T-helper 1 cell treated with Interleukin-12 subunit alpha and Interleukin-12 subunit beta and Interleukin-4 antibody, amounts not matched to agents 30 μg/mL and 1 μg/mL, for 36 hours (primary cell): Measurements from ENCODE around the gene NACAD.

Source experiments
- H3K27ac Mint-ChIP-seq: one replicate; pipeline ENCODE4 v1.8.0; 2021; ENCODE audit warnings: mild to moderate bottlenecking, mixed read lengths
- H3K27me3 Mint-ChIP-seq: one replicate; pipeline ENCODE4 v1.8.0; 2021; ENCODE audit warnings: low read depth, mixed read lengths
- H3K36me3 Mint-ChIP-seq: one replicate; pipeline ENCODE4 v1.8.0; 2021; ENCODE audit warnings: low read depth, mixed read lengths
- H3K4me1 Mint-ChIP-seq: one replicate; pipeline ENCODE4 v1.8.0; 2021; ENCODE audit warnings: low read depth, mixed read lengths
- H3K4me3 Mint-ChIP-seq: one replicate; pipeline ENCODE4 v1.8.0; 2021; ENCODE audit warnings: mild to moderate bottlenecking, moderate library complexity, mixed read lengths
- H3K9me3 Mint-ChIP-seq: one replicate; pipeline ENCODE4 v1.8.0; 2021; ENCODE audit warnings: mixed read lengths

NACAD gene

GRCh38 chr7:45065031-45065995, 23.5 kb downstream of the NACAD start:
- H3K4me3 Mint-ChIP-seq = no peak overlapping the region
- no peaks in the 10 kb centered on the region for H3K27me3 Mint-ChIP-seq
- no peak overlapping the region for H3K27ac Mint-ChIP-seq
- H3K4me1 Mint-ChIP-seq = peaks cover 28% of the 10 kb centered on the region
- H3K36me3 Mint-ChIP-seq = peaks cover 42% of the 10 kb centered on the region
- no peaks in the 10 kb centered on the region for H3K9me3 Mint-ChIP-seq

DNA sequence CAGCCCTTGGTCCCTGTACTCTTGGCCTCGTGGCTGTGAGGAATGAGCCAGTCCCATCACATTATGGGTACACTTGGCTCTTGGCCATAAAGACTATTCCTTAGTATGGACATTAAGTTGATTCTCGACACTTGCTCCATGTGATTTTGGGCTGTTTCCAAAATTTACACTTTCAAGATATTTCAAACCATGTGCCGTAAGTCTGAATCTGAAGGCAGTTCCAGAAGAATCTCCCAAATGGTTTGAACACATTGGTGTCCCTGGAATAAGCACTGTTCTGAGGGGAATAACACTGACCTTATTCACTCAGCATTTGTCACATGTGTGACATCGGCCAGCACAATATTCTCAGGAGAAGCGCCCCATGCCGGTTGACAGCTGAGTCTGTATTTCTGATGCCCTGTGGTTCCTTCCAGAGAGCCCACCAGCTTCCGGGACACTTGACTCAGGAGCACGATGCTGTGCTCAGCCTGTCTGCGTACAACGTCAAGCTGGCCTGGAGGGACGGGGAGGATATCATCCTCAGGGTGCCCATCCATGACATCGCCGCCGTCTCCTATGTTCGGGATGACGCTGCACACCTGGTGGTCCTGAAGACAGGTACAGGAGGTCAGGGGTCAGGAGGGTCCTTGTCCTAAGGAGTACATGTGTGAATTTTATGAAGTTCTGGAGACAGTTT, 24.6 kb downstream of the NACAD start:
- Mint-ChIP-seq H3K4me1 (peaks cover 30% of the 10 kb centered on the region), H3K9me3 (no peaks in the 10 kb centered on the region), H3K36me3 (peaks cover 40% of the 10 kb centered on the region), H3K4me3 (no peak overlapping the region), H3K27ac (no peak overlapping the region), H3K27me3 (no peaks in the 10 kb centered on the region)

GRCh38 chr7:45061806-45062425, 26.9 kb downstream of the NACAD start:
- peaks cover 38% of the 10 kb centered on the region for H3K4me1 Mint-ChIP-seq
- no peaks in the 10 kb centered on the region for H3K9me3 Mint-ChIP-seq
- H3K36me3 Mint-ChIP-seq = peaks cover 46% of the 10 kb centered on the region
- no peaks in the 10 kb centered on the region for H3K27me3 Mint-ChIP-seq
- peak overlapping the region; percentile 76 for H3K27ac Mint-ChIP-seq
- no peak overlapping the region for H3K4me3 Mint-ChIP-seq

DNA sequence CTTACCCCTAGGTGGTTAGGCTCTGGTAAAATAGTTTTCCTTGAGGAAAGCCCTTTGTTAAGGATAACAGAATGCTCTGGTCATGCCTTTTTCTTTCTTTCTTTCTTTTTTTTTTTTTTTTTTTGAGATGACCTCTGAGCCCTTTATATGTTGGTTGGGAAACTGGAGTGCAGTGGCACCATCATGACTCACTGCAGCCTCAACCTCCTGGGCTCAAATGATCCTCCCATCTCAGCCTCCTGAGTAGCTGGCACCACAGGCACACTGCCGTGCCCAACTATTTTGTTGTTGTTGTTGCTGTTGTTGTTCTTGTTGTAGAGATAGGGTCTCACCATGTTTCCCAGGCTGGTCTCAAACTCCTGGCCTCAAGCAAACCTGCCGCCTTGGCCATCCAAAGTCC, 27.4 kb downstream of the NACAD start:
- Mint-ChIP-seq H3K27ac (peak overlapping the region; percentile 21), H3K4me1 (peaks cover 38% of the 10 kb centered on the region), H3K9me3 (no peaks in the 10 kb centered on the region), H3K36me3 (peaks cover 46% of the 10 kb centered on the region), H3K27me3 (no peaks in the 10 kb centered on the region), H3K4me3 (no peak overlapping the region)

GRCh38 chr7:45060295-45060694, 28.5 kb downstream of the NACAD start:
- Mint-ChIP-seq H3K27ac (no peak overlapping the region), H3K36me3 (peaks cover 45% of the 10 kb centered on the region), H3K4me3 (no peak overlapping the region), H3K9me3 (no peaks in the 10 kb centered on the region), H3K27me3 (no peaks in the 10 kb centered on the region), H3K4me1 (peaks cover 36% of the 10 kb centered on the region)

DNA sequence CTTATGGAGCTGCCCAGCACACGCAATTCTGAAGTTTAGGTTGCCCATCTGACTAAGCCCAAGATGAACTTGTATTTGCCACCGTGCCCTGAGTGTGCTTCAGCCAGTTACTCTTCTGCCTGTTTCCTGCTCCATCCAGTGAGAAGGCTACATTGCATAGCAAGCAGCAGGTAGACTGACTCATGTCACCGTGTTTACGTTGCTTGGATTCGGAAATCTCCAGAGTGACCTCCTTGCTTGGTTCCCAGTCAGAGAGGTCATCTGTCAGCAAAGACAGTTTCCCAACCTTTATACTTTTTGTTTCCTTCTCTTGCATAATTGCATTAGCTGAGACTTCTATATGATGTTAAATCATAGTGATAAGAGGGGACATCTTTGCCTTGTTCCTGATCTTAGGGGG, 30.9 kb downstream of the NACAD start:
- H3K4me1 Mint-ChIP-seq = peaks cover 45% of the 10 kb centered on the region
- H3K27ac Mint-ChIP-seq = no peak overlapping the region
- H3K9me3 Mint-ChIP-seq = no peaks in the 10 kb centered on the region
- peaks cover 55% of the 10 kb centered on the region for H3K36me3 Mint-ChIP-seq
- H3K27me3 Mint-ChIP-seq = no peaks in the 10 kb centered on the region
- H3K4me3 Mint-ChIP-seq = no peak overlapping the region

DNA sequence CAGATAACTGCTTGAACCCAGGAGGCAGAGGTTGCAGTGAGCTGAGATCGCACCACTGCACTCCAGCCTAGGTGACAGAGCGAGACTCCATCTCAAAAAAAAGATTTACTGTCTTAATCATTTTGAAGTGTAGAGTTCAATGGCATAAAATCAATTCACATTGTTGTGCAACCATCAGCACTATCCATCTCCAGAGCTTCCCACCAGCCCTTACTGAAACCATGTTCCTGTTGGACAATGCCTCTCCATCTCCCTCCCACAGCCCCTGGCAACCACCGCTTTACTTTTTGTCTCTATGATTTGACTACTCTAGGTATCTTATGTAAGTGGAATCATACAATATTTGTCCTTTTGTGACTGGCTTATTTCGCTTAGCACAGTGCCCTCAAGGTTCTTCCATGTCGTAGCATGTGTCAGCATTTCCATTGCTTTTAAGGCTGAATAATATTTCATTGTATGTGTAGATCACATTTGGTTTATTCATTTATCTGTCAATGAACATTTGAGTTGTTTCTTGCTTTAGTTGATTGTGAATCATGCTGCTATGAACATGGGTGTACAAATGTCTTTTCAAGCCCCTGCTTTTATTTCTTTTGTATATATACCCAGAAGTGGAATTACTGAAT, 33.1 kb downstream of the NACAD start:
- Mint-ChIP-seq H3K27ac (no peak overlapping the region), H3K36me3 (peaks cover 56% of the 10 kb centered on the region), H3K27me3 (no peaks in the 10 kb centered on the region), H3K4me1 (peaks cover 35% of the 10 kb centered on the region), H3K9me3 (no peaks in the 10 kb centered on the region), H3K4me3 (no peak overlapping the region)

DNA sequence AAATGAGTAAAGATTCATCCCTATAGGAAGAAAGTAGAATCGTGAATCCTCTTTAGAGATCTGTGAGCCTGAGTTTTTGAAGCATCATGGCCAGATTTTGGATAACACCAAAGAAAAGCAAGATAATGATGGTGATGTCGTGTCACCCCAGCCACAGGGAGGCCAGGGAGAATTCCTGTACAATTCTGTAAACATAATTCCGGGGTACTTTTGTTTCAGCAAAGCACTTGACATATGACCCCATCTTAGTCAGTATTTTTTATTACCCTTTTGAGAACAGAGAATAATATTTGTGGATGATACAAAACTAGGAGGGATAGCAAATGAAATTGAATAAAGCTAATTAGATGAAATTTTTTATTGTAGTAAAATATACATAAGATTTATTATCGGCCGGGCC, 33.8 kb downstream of the NACAD start:
- no peak overlapping the region for H3K27ac Mint-ChIP-seq
- no peaks in the 10 kb centered on the region for H3K9me3 Mint-ChIP-seq
- no peaks in the 10 kb centered on the region for H3K27me3 Mint-ChIP-seq
- no peak overlapping the region for H3K4me3 Mint-ChIP-seq
- H3K4me1 Mint-ChIP-seq = peaks cover 32% of the 10 kb centered on the region
- peaks cover 58% of the 10 kb centered on the region for H3K36me3 Mint-ChIP-seq

- Mint-ChIP-seq H3K4me3 (no peak overlapping the region), H3K4me1 (peaks cover 32% of the 10 kb centered on the region), H3K36me3 (peaks cover 60% of the 10 kb centered on the region), H3K27me3 (no peaks in the 10 kb centered on the region), H3K9me3 (no peaks in the 10 kb centered on the region), H3K27ac (no peak overlapping the region)
Measured at GRCh38 chr7:45054442-45054841, 34.3 kb downstream of the NACAD start.

DNA sequence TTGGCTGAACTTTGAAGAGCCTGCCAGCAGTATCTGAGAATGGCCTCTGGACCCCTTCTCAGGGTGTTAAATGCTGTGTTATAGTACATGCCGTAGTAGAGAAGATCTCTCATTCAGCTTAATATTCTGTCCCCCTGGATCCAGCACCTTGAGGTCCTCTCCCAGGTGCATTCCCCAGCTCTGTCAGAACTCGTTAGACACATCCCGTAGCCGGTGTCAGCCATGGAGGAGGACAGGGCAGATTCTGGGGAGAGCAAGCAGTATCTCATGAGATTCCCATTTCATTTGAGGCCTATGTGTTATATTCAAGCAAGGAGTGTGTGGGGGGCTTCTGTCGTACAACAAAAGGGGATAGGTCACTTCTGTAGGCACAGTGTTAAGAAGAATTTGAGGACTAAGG, 34.8 kb downstream of the NACAD start:
- Mint-ChIP-seq H3K36me3 (peaks cover 60% of the 10 kb centered on the region), H3K4me3 (no peak overlapping the region), H3K9me3 (no peaks in the 10 kb centered on the region), H3K27ac (no peak overlapping the region), H3K27me3 (no peaks in the 10 kb centered on the region), H3K4me1 (peaks cover 32% of the 10 kb centered on the region)

GRCh38 chr7:45053401-45053800, 35.4 kb downstream of the NACAD start:
- no peaks in the 10 kb centered on the region for H3K27me3 Mint-ChIP-seq
- no peaks in the 10 kb centered on the region for H3K9me3 Mint-ChIP-seq
- H3K36me3 Mint-ChIP-seq = peaks cover 59% of the 10 kb centered on the region
- H3K27ac Mint-ChIP-seq = no peak overlapping the region
- H3K4me1 Mint-ChIP-seq = peaks cover 30% of the 10 kb centered on the region
- H3K4me3 Mint-ChIP-seq = no peak overlapping the region

DNA sequence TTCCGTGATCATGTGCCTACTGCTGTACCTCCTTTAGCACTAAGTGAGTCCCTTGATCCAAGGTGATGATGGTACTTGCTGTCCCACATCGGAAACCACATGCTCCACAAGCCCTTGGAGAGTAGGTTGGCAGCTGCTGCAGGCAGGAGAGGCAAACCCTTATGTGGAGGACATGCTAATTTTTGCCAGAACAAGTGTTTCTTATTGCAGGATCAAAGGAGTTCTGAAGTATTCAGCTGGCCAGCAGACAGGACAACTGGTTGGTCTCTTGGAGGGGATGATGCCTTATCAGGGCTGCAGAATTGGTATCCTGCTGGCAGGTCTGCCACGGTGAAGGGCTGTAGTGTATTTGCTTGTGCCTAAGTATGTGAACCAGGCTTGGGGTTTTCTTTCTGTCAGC, 36.8 kb downstream of the NACAD start:
- Mint-ChIP-seq H3K9me3 (no peaks in the 10 kb centered on the region), H3K4me1 (peaks cover 25% of the 10 kb centered on the region), H3K27ac (no peak overlapping the region), H3K4me3 (no peak overlapping the region), H3K36me3 (peaks cover 59% of the 10 kb centered on the region), H3K27me3 (no peaks in the 10 kb centered on the region)

- peaks cover 57% of the 10 kb centered on the region for H3K36me3 Mint-ChIP-seq
Measured at GRCh38 chr7:45050198-45050597, 38.6 kb downstream of the NACAD start.

GRCh38 chr7:45048748-45049147, 40.0 kb downstream of the NACAD start:
- H3K4me3 Mint-ChIP-seq = no peak overlapping the region
- no peak overlapping the region for H3K27ac Mint-ChIP-seq
- peaks cover 17% of the 10 kb centered on the region for H3K4me1 Mint-ChIP-seq
- H3K36me3 Mint-ChIP-seq = peaks cover 51% of the 10 kb centered on the region
- H3K9me3 Mint-ChIP-seq = no peaks in the 10 kb centered on the region
- no peaks in the 10 kb centered on the region for H3K27me3 Mint-ChIP-seq

More at GRCh38 chr7:45050198-45050597, 38.6 kb downstream of the NACAD start:
- Mint-ChIP-seq H3K4me1 (peaks cover 21% of the 10 kb centered on the region), H3K27ac (no peak overlapping the region), H3K27me3 (no peaks in the 10 kb centered on the region), H3K4me3 (no peak overlapping the region), H3K9me3 (no peaks in the 10 kb centered on the region)
